Suprapubic skin (tissue), 4 donors: ENCODE measurements around the gene PRSS3.

Source experiments
- POLR2A ChIP-seq, 2 donors: fragments of 450-650 bp; IDR thresholded peaks; one replicate each; pipeline ENCODE4 v1.6.1; 2017; ENCODE audit warnings: antibody characterized with exemption in 2 of 2, mild to moderate bottlenecking in 2 of 2, moderate library complexity in 2 of 2
- POLR2AphosphoS5 ChIP-seq, 3 donors: sonication (generic); formaldehyde crosslinking; IDR thresholded peaks; one replicate each; pipeline ENCODE4 v1.6.1; 2017; ENCODE audit warnings: antibody characterized with exemption in 3 of 3
- TF ChIP-seq, protein P1 (sequence below), 2 donors: fragments of 200-600 bp in 1 of 2; fragments of 450-650 bp in 1 of 2; sonication (generic) in 1 of 2; IDR thresholded peaks; one replicate each; pipeline ENCODE4 v1.5.1; 2016 to 2019; ENCODE audit warnings: antibody characterized with exemption in 2 of 2, mild to moderate bottlenecking in 1 of 2, moderate library complexity in 1 of 2

DNA sequence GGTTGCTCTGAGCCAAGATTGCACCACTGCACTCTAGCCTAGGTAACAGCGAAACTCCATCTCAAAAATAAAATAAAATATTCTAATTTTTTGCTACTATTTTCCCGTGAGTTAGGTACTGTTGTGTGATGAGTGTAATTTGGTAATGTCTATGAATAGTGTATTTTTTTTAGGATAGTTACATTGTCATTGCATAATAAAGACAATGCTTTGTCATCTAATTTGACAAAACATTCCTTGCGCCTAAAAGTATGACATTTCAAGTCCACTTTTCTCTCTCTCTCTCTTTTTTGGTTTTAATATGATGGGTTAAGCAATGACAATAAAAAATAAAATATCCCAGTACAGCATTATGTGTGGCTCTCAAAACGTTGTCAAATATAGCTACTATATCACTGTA, 50.9 kb downstream of the PRSS3 start:
- TF ChIP-seq, protein P1, sequence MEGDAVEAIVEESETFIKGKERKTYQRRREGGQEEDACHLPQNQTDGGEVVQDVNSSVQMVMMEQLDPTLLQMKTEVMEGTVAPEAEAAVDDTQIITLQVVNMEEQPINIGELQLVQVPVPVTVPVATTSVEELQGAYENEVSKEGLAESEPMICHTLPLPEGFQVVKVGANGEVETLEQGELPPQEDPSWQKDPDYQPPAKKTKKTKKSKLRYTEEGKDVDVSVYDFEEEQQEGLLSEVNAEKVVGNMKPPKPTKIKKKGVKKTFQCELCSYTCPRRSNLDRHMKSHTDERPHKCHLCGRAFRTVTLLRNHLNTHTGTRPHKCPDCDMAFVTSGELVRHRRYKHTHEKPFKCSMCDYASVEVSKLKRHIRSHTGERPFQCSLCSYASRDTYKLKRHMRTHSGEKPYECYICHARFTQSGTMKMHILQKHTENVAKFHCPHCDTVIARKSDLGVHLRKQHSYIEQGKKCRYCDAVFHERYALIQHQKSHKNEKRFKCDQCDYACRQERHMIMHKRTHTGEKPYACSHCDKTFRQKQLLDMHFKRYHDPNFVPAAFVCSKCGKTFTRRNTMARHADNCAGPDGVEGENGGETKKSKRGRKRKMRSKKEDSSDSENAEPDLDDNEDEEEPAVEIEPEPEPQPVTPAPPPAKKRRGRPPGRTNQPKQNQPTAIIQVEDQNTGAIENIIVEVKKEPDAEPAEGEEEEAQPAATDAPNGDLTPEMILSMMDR (IDR thresholded peaks at IDR 0.05) = no peak
- TF ChIP-seq POLR2A (IDR thresholded peaks at IDR 0.05) (no peak), POLR2AphosphoS5 (IDR thresholded peaks at IDR 0.05) (no peak)
